Mesothelial cell of epicardium (in vitro differentiated cells): ENCODE results near the gene SLC27A4. TPM values are rescaled to one million over a fixed set of nuclear protein-coding genes. Genes with fewer than 3 reads are reported as not detected.
A peak's percentile ranks its signal among the peaks of the same experiment; 100 is the strongest.

Experiments used
- DNase-seq, 2 experiments: peaks; one replicate each; pipeline ENCODE4 v3.0.0; 2021; ENCODE audit warnings: low spot score in 2 of 2; ENCODE audit not compliant: unreplicated experiment in 2 of 2
- H3K27ac Mint-ChIP-seq: 2 replicates; pipeline ENCODE4 v1.8.0; 2021; ENCODE audit warnings: mixed read lengths
- H3K27me3 Mint-ChIP-seq: 2 replicates; pipeline ENCODE4 v1.8.0; 2021; ENCODE audit warnings: low read depth, mixed read lengths
- H3K36me3 Mint-ChIP-seq: 2 replicates; pipeline ENCODE4 v1.8.0; 2021; ENCODE audit warnings: mixed read lengths
- H3K4me1 Mint-ChIP-seq: 2 replicates; pipeline ENCODE4 v1.8.0; 2021; ENCODE audit warnings: mixed read lengths
- H3K4me3 Mint-ChIP-seq: 2 replicates; pipeline ENCODE4 v1.8.0; 2021; ENCODE audit warnings: mild to moderate bottlenecking, moderate library complexity, mixed read lengths
- H3K9me3 Mint-ChIP-seq: 2 replicates; pipeline ENCODE4 v1.8.0; 2021; ENCODE audit warnings: mixed read lengths
- total RNA-seq: library from RNA; stranded (reverse); gene quantifications from 3 replicates; pipeline ENCODE4 v1.2.1, GENCODE V29; 2021
- TF ChIP-seq, protein P1 (sequence below): fragments of 200-600 bp; sonication (generic); IDR thresholded peaks from one replicate; pipeline ENCODE4 v1.5.0; 2021; ENCODE audit warnings: antibody characterized with exemption; ENCODE audit not compliant: unreplicated experiment

Gene SLC27A4
- total RNA-seq, 1 donor from 2014 or later: 18.5 TPM

DNA sequence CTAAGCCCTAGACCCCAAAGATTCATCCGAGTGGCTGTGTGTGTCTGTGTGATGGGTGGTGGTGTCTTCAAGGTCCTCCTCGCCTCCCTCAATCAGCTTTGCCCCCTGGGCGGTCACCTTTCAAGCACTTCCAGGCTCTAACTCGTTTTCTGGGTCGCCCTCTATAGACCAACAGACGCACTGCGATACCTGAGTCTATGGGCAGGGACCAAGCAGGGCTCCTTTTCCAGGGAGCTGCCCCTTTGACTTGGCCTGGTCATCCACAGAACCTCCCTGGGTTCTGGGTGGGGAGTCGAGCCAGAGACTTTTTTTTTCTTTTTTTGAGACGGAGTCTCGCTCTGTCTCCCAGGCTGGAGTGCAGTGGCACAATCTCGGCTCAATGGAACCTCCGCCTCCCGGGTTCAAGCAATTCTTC is 1.1 kb downstream of the SLC27A4 start:
- peak overlapping the region; percentile 72 for H3K27ac Mint-ChIP-seq
- no peaks in the 10 kb centered on the region for H3K27me3 Mint-ChIP-seq
- peak in 1 of 2 experiments; percentile 60 for DNase-seq
- no peaks in the 10 kb centered on the region for H3K9me3 Mint-ChIP-seq
- H3K36me3 Mint-ChIP-seq: peaks cover 5% of the 10 kb centered on the region
- H3K4me1 Mint-ChIP-seq: peaks cover 5% of the 10 kb centered on the region
- H3K4me3 Mint-ChIP-seq: peak overlapping the region; percentile 87
- TF ChIP-seq, protein P1, sequence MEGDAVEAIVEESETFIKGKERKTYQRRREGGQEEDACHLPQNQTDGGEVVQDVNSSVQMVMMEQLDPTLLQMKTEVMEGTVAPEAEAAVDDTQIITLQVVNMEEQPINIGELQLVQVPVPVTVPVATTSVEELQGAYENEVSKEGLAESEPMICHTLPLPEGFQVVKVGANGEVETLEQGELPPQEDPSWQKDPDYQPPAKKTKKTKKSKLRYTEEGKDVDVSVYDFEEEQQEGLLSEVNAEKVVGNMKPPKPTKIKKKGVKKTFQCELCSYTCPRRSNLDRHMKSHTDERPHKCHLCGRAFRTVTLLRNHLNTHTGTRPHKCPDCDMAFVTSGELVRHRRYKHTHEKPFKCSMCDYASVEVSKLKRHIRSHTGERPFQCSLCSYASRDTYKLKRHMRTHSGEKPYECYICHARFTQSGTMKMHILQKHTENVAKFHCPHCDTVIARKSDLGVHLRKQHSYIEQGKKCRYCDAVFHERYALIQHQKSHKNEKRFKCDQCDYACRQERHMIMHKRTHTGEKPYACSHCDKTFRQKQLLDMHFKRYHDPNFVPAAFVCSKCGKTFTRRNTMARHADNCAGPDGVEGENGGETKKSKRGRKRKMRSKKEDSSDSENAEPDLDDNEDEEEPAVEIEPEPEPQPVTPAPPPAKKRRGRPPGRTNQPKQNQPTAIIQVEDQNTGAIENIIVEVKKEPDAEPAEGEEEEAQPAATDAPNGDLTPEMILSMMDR: no peak

DNA sequence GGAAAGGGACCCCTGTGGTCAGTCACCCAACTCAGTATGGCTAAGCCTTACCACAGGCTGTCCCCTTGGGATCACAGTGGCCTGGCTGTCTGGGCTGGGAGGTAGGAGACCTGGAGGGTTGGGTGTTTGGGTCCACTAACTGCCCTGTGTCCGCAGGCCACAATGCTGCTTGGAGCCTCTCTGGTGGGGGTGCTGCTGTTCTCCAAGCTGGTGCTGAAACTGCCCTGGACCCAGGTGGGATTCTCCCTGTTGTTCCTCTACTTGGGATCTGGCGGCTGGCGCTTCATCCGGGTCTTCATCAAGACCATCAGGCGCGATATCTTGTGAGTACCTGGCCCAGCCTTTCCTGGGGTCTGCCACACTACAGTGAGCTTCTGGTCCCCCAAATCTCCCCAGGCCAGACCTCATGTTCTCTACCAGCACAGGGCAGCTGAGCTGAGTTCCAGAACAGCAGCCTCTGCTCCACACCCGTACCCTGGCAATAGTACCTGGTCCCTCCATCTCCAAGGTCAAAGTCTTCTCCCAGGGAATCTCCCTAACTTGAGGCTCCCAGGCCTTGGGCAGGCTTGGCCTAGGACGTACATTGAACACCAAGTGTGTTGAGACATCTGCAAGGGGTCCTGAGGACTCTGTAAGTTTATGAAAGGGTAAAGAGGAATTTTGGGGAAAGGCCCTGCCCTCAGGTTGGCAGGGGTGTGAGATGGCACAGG is 2.8 kb downstream of the SLC27A4 start:
- Mint-ChIP-seq H3K4me1 (peaks cover 5% of the 10 kb centered on the region), H3K27ac (no peak overlapping the region), H3K27me3 (no peaks in the 10 kb centered on the region), H3K36me3 (peaks cover 3% of the 10 kb centered on the region), H3K9me3 (no peaks in the 10 kb centered on the region), H3K4me3 (no peak overlapping the region)
- TF ChIP-seq, protein P1: no peak
- no peak for DNase-seq

DNA sequence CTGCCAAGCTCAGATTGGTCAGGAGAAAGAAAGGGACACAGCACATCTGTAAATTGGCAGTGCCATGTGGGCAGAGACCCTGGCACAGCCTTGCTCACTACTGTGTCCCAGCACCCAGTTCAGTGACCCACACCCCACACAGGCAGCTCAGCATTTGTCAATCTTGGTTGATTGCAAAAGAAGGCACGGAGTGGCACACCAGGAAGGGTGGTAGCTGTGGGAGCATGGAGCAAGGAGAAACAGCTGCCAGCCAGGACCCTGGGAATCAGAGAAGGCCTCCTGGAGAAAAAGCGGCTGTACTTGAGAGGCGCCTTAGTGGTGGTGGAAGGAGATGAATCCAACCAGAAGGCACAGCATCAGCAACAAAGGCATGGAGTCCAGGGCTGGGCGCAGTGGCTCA is 3.5 kb downstream of the SLC27A4 start:
- Mint-ChIP-seq H3K27ac (no peak overlapping the region), H3K27me3 (no peaks in the 10 kb centered on the region)
- TF ChIP-seq, protein P1: no peak

DNA sequence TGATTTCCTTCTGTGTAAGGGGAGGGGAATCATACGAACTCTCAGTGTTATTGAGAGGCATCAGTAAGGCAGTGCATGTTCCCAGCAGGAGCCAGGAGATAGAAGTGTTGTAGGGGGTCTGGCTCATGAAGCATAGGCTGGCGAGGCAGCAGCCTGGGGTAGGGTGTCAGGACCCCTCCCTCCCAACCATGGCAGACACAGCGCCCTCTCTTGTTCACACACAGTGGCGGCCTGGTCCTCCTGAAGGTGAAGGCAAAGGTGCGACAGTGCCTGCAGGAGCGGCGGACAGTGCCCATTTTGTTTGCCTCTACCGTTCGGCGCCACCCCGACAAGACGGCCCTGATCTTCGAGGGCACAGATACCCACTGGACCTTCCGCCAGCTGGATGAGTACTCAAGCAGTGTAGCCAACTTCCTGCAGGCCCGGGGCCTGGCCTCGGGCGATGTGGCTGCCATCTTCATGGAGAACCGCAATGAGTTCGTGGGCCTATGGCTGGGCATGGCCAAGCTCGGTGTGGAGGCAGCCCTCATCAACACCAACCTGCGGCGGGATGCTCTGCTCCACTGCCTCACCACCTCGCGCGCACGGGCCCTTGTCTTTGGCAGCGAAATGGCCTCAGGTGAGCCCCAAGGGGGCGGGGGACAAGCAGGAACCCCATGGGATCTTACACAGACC is 4.7 kb downstream of the SLC27A4 start:
- H3K4me3 Mint-ChIP-seq: no peak overlapping the region

More for the DNA sequence above, 3.5 kb downstream of the SLC27A4 start:
- H3K4me3 Mint-ChIP-seq: no peak overlapping the region
- DNase-seq: no peak
- peaks cover 3% of the 10 kb centered on the region for H3K36me3 Mint-ChIP-seq
- no peaks in the 10 kb centered on the region for H3K9me3 Mint-ChIP-seq
- peaks cover 5% of the 10 kb centered on the region for H3K4me1 Mint-ChIP-seq

DNA sequence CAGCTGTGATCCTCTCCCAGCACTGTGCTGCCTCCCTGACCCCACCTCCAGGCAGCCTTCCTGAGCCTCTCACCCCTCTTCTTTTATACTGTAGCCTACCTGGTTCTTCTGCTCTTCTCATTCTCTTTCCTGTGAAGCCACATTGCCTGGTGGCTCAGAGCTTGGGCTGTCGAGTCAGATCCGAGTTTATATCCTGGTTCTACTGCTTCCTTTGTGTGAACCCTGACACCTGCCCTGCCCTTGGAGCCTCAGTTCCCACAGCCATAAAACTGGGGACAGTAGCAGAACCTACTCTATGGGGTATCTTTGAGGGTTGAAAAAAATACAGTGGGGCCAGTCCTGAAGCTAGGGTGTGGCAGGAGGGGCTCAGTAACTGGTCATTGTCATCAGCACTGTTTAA is 8.8 kb downstream of the SLC27A4 start:
- TF ChIP-seq, protein P1: no peak
- H3K4me1 Mint-ChIP-seq: no peaks in the 10 kb centered on the region

More for the DNA sequence above, 4.7 kb downstream of the SLC27A4 start:
- peaks cover 8% of the 10 kb centered on the region for H3K36me3 Mint-ChIP-seq
- H3K27ac Mint-ChIP-seq: no peak overlapping the region
- H3K27me3 Mint-ChIP-seq: no peaks in the 10 kb centered on the region
- no peaks in the 10 kb centered on the region for H3K9me3 Mint-ChIP-seq
- no peak for DNase-seq
- TF ChIP-seq, protein P1: no peak
- peaks cover 5% of the 10 kb centered on the region for H3K4me1 Mint-ChIP-seq

More for the DNA sequence above, 8.8 kb downstream of the SLC27A4 start:
- Mint-ChIP-seq H3K27me3 (no peaks in the 10 kb centered on the region), H3K4me3 (no peak overlapping the region), H3K9me3 (no peaks in the 10 kb centered on the region), H3K27ac (no peak overlapping the region), H3K36me3 (peaks cover 13% of the 10 kb centered on the region)
- no peak for DNase-seq
